GM04503 (cell line): ENCODE results near the gene RAB15.

Experiments
- DNase-seq: peaks from one replicate; pipeline ENCODE4 v3.0.0-alpha.2; 2012; ENCODE audit warnings: low read depth

The RAB15 gene

GRCh38 chr14:64971943-64972791 lies at the start of gene RAB15:
Gene RAB15, minus strand, starts transcription at chr14:64972336. Its CDS starts 260 bp downstream, at chr14:64972076.
- no peak for DNase-seq

GRCh38 chr14:65019944-65020566 lies 47.9 kb upstream of the RAB15 start:
- DNase-seq = peak; percentile 44

GRCh38 chr14:65016471-65016870 lies 44.3 kb upstream of the RAB15 start:
- DNase-seq = no peak

GRCh38 chr14:65015391-65015790 lies 43.3 kb upstream of the RAB15 start:
- no peak for DNase-seq

GRCh38 chr14:65012353-65012752 lies 40.2 kb upstream of the RAB15 start:
- DNase-seq = no peak

GRCh38 chr14:65011538-65011937 lies 39.4 kb upstream of the RAB15 start:
- no peak for DNase-seq

- no peak for DNase-seq
Observed at GRCh38 chr14:65010211-65010931, 38.2 kb upstream of the RAB15 start.

GRCh38 chr14:65007202-65007601 lies 35.1 kb upstream of the RAB15 start:
- DNase-seq = no peak

- DNase-seq = no peak
Observed at GRCh38 chr14:65006261-65006721, 34.2 kb upstream of the RAB15 start.

- DNase-seq = no peak
Observed at GRCh38 chr14:65003394-65003793, 31.3 kb upstream of the RAB15 start.

- peak; percentile 40 for DNase-seq
Observed at GRCh38 chr14:65002586-65003210, 30.6 kb upstream of the RAB15 start.

- DNase-seq = no peak
Observed at GRCh38 chr14:65001723-65002122, 29.6 kb upstream of the RAB15 start.

GRCh38 chr14:65000898-65001591 lies 28.9 kb upstream of the RAB15 start:
- DNase-seq = no peak

- DNase-seq = no peak
Observed at GRCh38 chr14:64998455-64998931, 26.4 kb upstream of the RAB15 start.

- no peak for DNase-seq
Observed at GRCh38 chr14:64997108-64997794, 25.1 kb upstream of the RAB15 start.

- no peak for DNase-seq
Observed at GRCh38 chr14:64995291-64995690, 23.2 kb upstream of the RAB15 start.

- DNase-seq = no peak
Observed at GRCh38 chr14:64994540-64994939, 22.4 kb upstream of the RAB15 start.

GRCh38 chr14:64993266-64993930 lies 21.3 kb upstream of the RAB15 start:
- DNase-seq = no peak

GRCh38 chr14:64992328-64992885 lies 20.3 kb upstream of the RAB15 start:
- no peak for DNase-seq

- no peak for DNase-seq
Observed at GRCh38 chr14:64990939-64991338, 18.8 kb upstream of the RAB15 start.
